Cardiac septum (tissue), 1 donor: Measurements from ENCODE around the gene NPEPPS. TPM values are rescaled to one million over a fixed set of nuclear protein-coding genes. Genes with fewer than 3 reads are reported as not detected.
"Not testable (repeated sequence)": the region's sequence is repeated elsewhere in the genome, so short reads cannot be mapped to it uniquely, and the experiment has no call there.

ENCODE experiments used
- DNase-seq: peaks from one replicate; pipeline ENCODE4 v3.0.0-alpha.2; 2020; ENCODE audit warnings: low spot score
- intact Hi-C: fragments of 100-400 bp; cut with DNase I; formaldehyde crosslinking; loops from one replicate; pipeline ENCODE4 v1.14.0; 2022
- long read RNA-seq: library from polyadenylated mRNA; unstranded; transcript quantifications from one replicate; pipeline ENCODE4 v2.0.0, GENCODE V29; 2021
- total RNA-seq: library from RNA; stranded (reverse); fragmentation: NEBNext Ultra II Directional; extraction: Animal tissue kit (Norgen Biotek cat#: 25700); gene quantifications from one replicate; pipeline ENCODE4 v1.2.1, GENCODE V29; 2021
- donor health status: DM: no; HTN: no; CAD: no.

The NPEPPS gene
- total RNA-seq, result 73.1 TPM
- long read RNA-seq, full-length matches to known transcripts, result 64 of 125 reads
- long read RNA-seq, partial matches to known transcripts, result 33 of 125 reads
- long read RNA-seq, other reads (novel, unspliced or antisense), result 28 of 125 reads

GRCh38 chr17:47530557-47531232, at the start of gene NPEPPS:
TSS of gene NPEPPS (plus strand) at chr17:47531108. CDS start at chr17:47531301, 193 bp downstream.
- intact Hi-C loops, result not testable (repeated sequence)
- peak; percentile 96 for DNase-seq

GRCh38 chr17:47491841-47492212, 39.1 kb upstream of the NPEPPS start:
- DNase-seq, intact Hi-C loops: not testable (repeated sequence)

GRCh38 chr17:47499074-47499473, 31.8 kb upstream of the NPEPPS start:
- DNase-seq, result not testable (repeated sequence)
- intact Hi-C loops, result loop anchor here (5.0 kb wide), 1 partner anchor 193 kb away; the partner anchor contains the start of gene TBKBP1

GRCh38 chr17:47499494-47499893, 31.4 kb upstream of the NPEPPS start:
- not testable (repeated sequence) for DNase-seq
- intact Hi-C loops, result loop anchor here (5.0 kb wide), 1 partner anchor 193 kb away; the partner anchor contains the start of gene TBKBP1

- intact Hi-C loops, result loop anchor here (5.0 kb wide), 1 partner anchor 117 kb away; no protein-coding TSS in a partner anchor
- DNase-seq, result not testable (repeated sequence)
Observed at GRCh38 chr17:47500620-47501019, 30.3 kb upstream of the NPEPPS start.

GRCh38 chr17:47502122-47502731, 28.7 kb upstream of the NPEPPS start:
- DNase-seq, result not testable (repeated sequence)
- intact Hi-C loops, result loop anchor here (5.0 kb wide), 1 partner anchor 115 kb away; no protein-coding TSS in a partner anchor

GRCh38 chr17:47502776-47503455, 28.0 kb upstream of the NPEPPS start:
- intact Hi-C loops, result loop anchor here (5.0 kb wide), 1 partner anchor 114 kb away; no protein-coding TSS in a partner anchor
- DNase-seq, result not testable (repeated sequence)

- intact Hi-C loops, DNase-seq: not testable (repeated sequence)
Observed at GRCh38 chr17:47511701-47512146, 19.2 kb upstream of the NPEPPS start.

- intact Hi-C loops, DNase-seq: not testable (repeated sequence)
Observed at GRCh38 chr17:47513301-47513700, 17.6 kb upstream of the NPEPPS start.

GRCh38 chr17:47518880-47519279, 12.0 kb upstream of the NPEPPS start:
- DNase-seq, intact Hi-C loops: not testable (repeated sequence)

GRCh38 chr17:47519365-47519764, 11.5 kb upstream of the NPEPPS start:
- DNase-seq, intact Hi-C loops: not testable (repeated sequence)

- DNase-seq, intact Hi-C loops: not testable (repeated sequence)
Observed at GRCh38 chr17:47520279-47520678, 10.6 kb upstream of the NPEPPS start.

GRCh38 chr17:47521434-47521833, 9.5 kb upstream of the NPEPPS start:
- DNase-seq, intact Hi-C loops: not testable (repeated sequence)

- DNase-seq, intact Hi-C loops: not testable (repeated sequence)
Observed at GRCh38 chr17:47522341-47522740, 8.6 kb upstream of the NPEPPS start.

- DNase-seq, intact Hi-C loops: not testable (repeated sequence)
Observed at GRCh38 chr17:47531233-47531820, 419 bp downstream of the NPEPPS start.

GRCh38 chr17:47539085-47539484, 8.2 kb downstream of the NPEPPS start:
- intact Hi-C loops, result not testable (repeated sequence)

GRCh38 chr17:47541676-47542075, 10.8 kb downstream of the NPEPPS start:
- DNase-seq, intact Hi-C loops: not testable (repeated sequence)

More at GRCh38 chr17:47539085-47539484, 8.2 kb downstream of the NPEPPS start:
- DNase-seq, result not testable (repeated sequence)

- DNase-seq, intact Hi-C loops: not testable (repeated sequence)
Observed at GRCh38 chr17:47544327-47544726, 13.4 kb downstream of the NPEPPS start.

- DNase-seq, intact Hi-C loops: not testable (repeated sequence)
Observed at GRCh38 chr17:47554733-47555132, 23.8 kb downstream of the NPEPPS start.
